Adrenal gland (tissue), 5 donors: ENCODE results near the gene LRP1.

Experiments
- CTCF ChIP-seq, 6 experiments: fragments of 450-650 bp in 4 of 6; fragments of 200-600 bp in 2 of 6; sonication (generic) in 1 of 6; IDR thresholded peaks; 1 replicate in 5 of 6; 2 replicates in 1 of 6; pipeline versions ENCODE4 v1.5.1 to v1.8.0; 2016 to 2021; ENCODE audit warnings: antibody characterized with exemption in 6 of 6, mild to moderate bottlenecking in 2 of 6, moderate library complexity in 1 of 6
- POLR2A ChIP-seq, 2 donors: fragments of 450-650 bp; IDR thresholded peaks; one replicate each; pipeline ENCODE4 v1.6.1; 2017; ENCODE audit warnings: antibody characterized with exemption in 2 of 2, mild to moderate bottlenecking in 2 of 2, moderate library complexity in 1 of 2
- donor health status: DM: no; HTN: no; CAD: no.

GRCh38 chr12:57181561-57182155 lies 53.4 kb downstream of the LRP1 start:
- TF ChIP-seq POLR2A (IDR thresholded peaks at IDR 0.05) (no peak), CTCF (IDR thresholded peaks at IDR 0.05) (no peak)
